GM12878 (cell line): ENCODE data around the gene DNHD1. TPM values are rescaled to one million over a fixed set of nuclear protein-coding genes. Genes with fewer than 3 reads are reported as not detected.

ENCODE experiments used
- ATAC-seq: fragments of 200-7000 bp; cut with Tn5 transposase; 3 replicates; pipeline ENCODE4 v1.9.1; 2020; ENCODE audit warnings: mild to moderate bottlenecking, moderate library complexity
- BruUV-seq: library from RNA; stranded (reverse); fragments of 400-500 nt; replicated peaks from 2 replicates; lab custom pipeline; 2021; lab: Mats Ljungman, UMichigan
- CTCF ChIA-PET: fragments of 300-600 bp; sonication (Branson Sonifier 250); formaldehyde crosslinking; extraction: SDS; loops from one replicate; lab custom pipeline; 2021; ENCODE audit warnings: inconsistent platforms; lab: Yijun Ruan, JAX
- POLR2A ChIA-PET: fragments of 350-600 bp; formaldehyde crosslinking; extraction: SDS; loops from one replicate; lab custom pipeline; 2021; ENCODE audit warnings: inconsistent platforms; lab: Charles Lee
- RAD21 ChIA-PET: fragments of 300-600 bp; sonication (Branson Sonifier 250); formaldehyde crosslinking; loops from one replicate; lab custom pipeline; 2023; ENCODE audit warnings: antibody characterized with exemption; ENCODE audit not compliant: unreplicated experiment; lab: Charles Lee
- SMC1A ChIA-PET: fragments of 300-600 bp; sonication (Branson Sonifier 250); formaldehyde crosslinking; loops from one replicate; lab custom pipeline; 2023; ENCODE audit not compliant: unreplicated experiment, uncharacterized antibody; lab: Charles Lee
- DNase-seq: peaks from one replicate; pipeline ENCODE4 v3.0.0-alpha.2; 2011; ENCODE audit warnings: low read depth, low spot score
- FAIRE-seq: peaks from 3 replicates; lab custom pipeline; 2011; peaks lifted over from hg19 to GRCh38; lab: Jason Lieb, UNC
- H2AFZ ChIP-seq: 2 replicates; pipeline ENCODE4 v1.6.0; 2011; ENCODE audit warnings: low read depth, low read length, control low read depth; ENCODE audit not compliant: control insufficient read depth
- H3K27ac ChIP-seq: 2 replicates; pipeline ENCODE4 v1.5.1; 2011; ENCODE audit warnings: control low read depth; ENCODE audit not compliant: control insufficient read depth, insufficient read depth
- H3K27me3 ChIP-seq, 2 experiments: replicated peaks in 1 of 2; 2 replicates each; pipeline versions ENCODE4 v1.6.0 to v1.6.1; 2011; ENCODE audit warnings: low read length in 1 of 2; ENCODE audit not compliant: control insufficient read depth in 2 of 2, insufficient read depth in 2 of 2
- H3K36me3 ChIP-seq, 2 experiments: 2 replicates each; pipeline ENCODE4 v1.5.1; 2011; ENCODE audit warnings: low read length in 1 of 2; ENCODE audit not compliant: control insufficient read depth in 2 of 2, insufficient read depth in 2 of 2
- H3K4me1 ChIP-seq: 2 replicates; pipeline ENCODE4 v1.6.1; 2011; ENCODE audit warnings: mild to moderate bottlenecking, low read length, moderate library complexity, mixed read lengths; ENCODE audit not compliant: control insufficient read depth, insufficient read depth
- H3K4me2 ChIP-seq: 2 replicates; pipeline ENCODE4 v1.6.0; 2011; ENCODE audit warnings: control low read depth; ENCODE audit not compliant: control insufficient read depth, insufficient read depth
- H3K4me3 ChIP-seq: fragments of 200-600 bp; sonication (generic); 2 replicates; pipeline ENCODE4 v1.5.1; 2016
- H3K79me2 ChIP-seq: 2 replicates; pipeline ENCODE4 v1.6.0; 2011; ENCODE audit warnings: low read length; ENCODE audit not compliant: control insufficient read depth, insufficient read depth
- H3K9ac ChIP-seq: 2 replicates; pipeline ENCODE4 v1.8.0; 2011; ENCODE audit warnings: low read length, control low read depth, mixed read lengths; ENCODE audit not compliant: control insufficient read depth, insufficient read depth
- H3K9me3 ChIP-seq: replicated peaks from 3 replicates; pipeline ENCODE4 v1.5.1; 2011; ENCODE audit warnings: mild to moderate bottlenecking, low read length; ENCODE audit not compliant: control insufficient read depth, insufficient read depth
- H4K20me1 ChIP-seq: 2 replicates; pipeline ENCODE4 v1.6.0; 2011; ENCODE audit not compliant: control insufficient read depth, insufficient read depth
- BCL11A ChIP-seq: IDR thresholded peaks from 2 replicates; pipeline ENCODE4 v1.6.1; 2011; ENCODE audit warnings: low read depth, low read length
- CTCF ChIP-seq, 3 experiments: IDR thresholded peaks in 2 of 3; conservative IDR thresholded peaks in 1 of 3; 2 replicates each; pipeline ENCODE4 v1.5.1; 2011; ENCODE audit warnings: low read depth in 3 of 3, low read length in 3 of 3, mild to moderate bottlenecking in 3 of 3, control low read depth in 2 of 3, moderate library complexity in 2 of 3, inconsistent platforms in 1 of 3, mixed read lengths in 1 of 3; ENCODE audit not compliant: control insufficient read depth in 2 of 3, insufficient read depth in 1 of 3; ENCODE audit errors: extremely low read depth in 1 of 3
- MEF2A ChIP-seq: IDR thresholded peaks from 2 replicates; pipeline ENCODE4 v1.6.1; 2011; ENCODE audit warnings: low read depth, mild to moderate bottlenecking, low read length, moderate library complexity; ENCODE audit not compliant: insufficient read depth
- MEF2B ChIP-seq: fragments of 450-650 bp; IDR thresholded peaks from 2 replicates; pipeline ENCODE4 v1.6.1; 2018; ENCODE audit warnings: mild to moderate bottlenecking, moderate library complexity; ENCODE audit not compliant: partially characterized antibody, poor library complexity, severe bottlenecking
- NFYA ChIP-seq: IDR thresholded peaks from 2 replicates; pipeline ENCODE4 v1.6.1; 2011; ENCODE audit warnings: low read depth, mild to moderate bottlenecking, low read length, improper control_type of control experiment, borderline replicate concordance
- PBX3 ChIP-seq: IDR thresholded peaks from 2 replicates; pipeline ENCODE4 v1.6.1; 2011; ENCODE audit warnings: mild to moderate bottlenecking, low read depth, low read length, moderate library complexity; ENCODE audit not compliant: insufficient replicate concordance
- STAT1 ChIP-seq: fragments of 450-650 bp; conservative IDR thresholded peaks from 2 replicates; pipeline ENCODE4 v1.6.1; 2014; ENCODE audit warnings: antibody characterized with exemption, mild to moderate bottlenecking
- USF2 ChIP-seq: IDR thresholded peaks from 2 replicates; pipeline ENCODE4 v1.6.1; 2011; ENCODE audit warnings: low read depth, low read length, improper control_type of control experiment, borderline replicate concordance
- ZBTB4 ChIP-seq: fragments of 450-650 bp; formaldehyde crosslinking; IDR thresholded peaks from 2 replicates; pipeline ENCODE4 v1.4.0; 2022; ENCODE audit warnings: mild to moderate bottlenecking, moderate library complexity
- ZBTB40 ChIP-seq: fragments of 450-650 bp; IDR thresholded peaks from 2 replicates; pipeline ENCODE4 v1.6.1; 2016; ENCODE audit warnings: mild to moderate bottlenecking, moderate library complexity, borderline replicate concordance
- WGBS: methylation state at CpG from one replicate; pipeline ENCODE4 v1.1.6; 2016; ENCODE audit warnings: low lambda C conversion rate; ENCODE audit not compliant: insufficient replicate concordance, insufficient coverage; ENCODE audit errors: missing lambda C conversion rate; 5-methylcytosine and 5-hydroxymethylcytosine counted together
- in situ Hi-C: fragments of 300-500 bp; cut with MboI; formaldehyde crosslinking; loops from 9 replicates; pipeline ENCODE4 v1.14.3; 2018; ENCODE audit warnings: mixed read lengths
- intact Hi-C: fragments of 100-400 bp; cut with micrococcal nuclease; formaldehyde crosslinking; loops from one replicate; pipeline ENCODE4 v1.14.2; 2022; ENCODE audit not compliant: unreplicated experiment
- polyA plus RNA-seq, 11 experiments: library from polyadenylated mRNA; depleted of rRNA in 4 of 11; unstranded in 6 of 11; stranded (reverse) in 5 of 11; fragments of >200 nt; fragmentation: Nextera tagmentation in 4 of 11; fragmentation: Illumina TruSeq in 1 of 11; extraction: Ambion mirVana in 4 of 11; extraction: Trizol in 1 of 11; gene quantifications; 1 replicate in 1 of 11; 2 replicates in 10 of 11; pipeline versions ENCODE4 v1.2.1 to v1.2.3, GENCODE V29; 2011 to 2016; ENCODE audit warnings: inconsistent platforms in 2 of 11, missing spikeins in 2 of 11, low read depth in 1 of 11
- total RNA-seq, 4 experiments: library from RNA; depleted of rRNA in 3 of 4; stranded (reverse); fragments of >200 nt in 3 of 4; fragmentation: Illumina TruSeq in 1 of 4; extraction: Trizol in 1 of 4; gene quantifications; 2 replicates each; pipeline versions ENCODE4 v1.2.1 to v1.2.3, GENCODE V29; 2013 to 2021

DNHD1 gene
- total and polyA plus RNA-seq, 10 of the 15 experiments (the other 5 are each of a cell fraction or from before 2014, with no cell fraction given), result 0.99 to 16.9 (median 8.6) TPM

GRCh38 chr11:6599449-6599848, 102.4 kb downstream of the DNHD1 start:
- Histone ChIP-seq H3K27me3 (no peaks in the 10 kb centered on the region), H3K79me2 (peaks cover 47% of the 10 kb centered on the region), H3K4me2 (peak overlapping the region; percentile 20; the same call in 1 of the 2 replicates), H3K27ac (no peak overlapping the region), H2AFZ (no peak overlapping the region), H3K4me1 (peaks cover 3% of the 10 kb centered on the region; the same call in 1 of the 2 replicates), H4K20me1 (no peaks in the 10 kb centered on the region; the same call in 1 of the 2 replicates), H3K36me3 (peaks cover 14 to 18% of the 10 kb centered on the region in 2 experiments), H3K9ac (no peak overlapping the region), H3K4me3 (no peak overlapping the region), H3K9me3 (no peaks in the 10 kb centered on the region)
- intact Hi-C loops (no loop called here), in situ Hi-C loops (no loop called here)
- RAD21 ChIA-PET, result interaction anchor here (0.9 to 1.0 kb wide), 2 partner anchors 20 to 32 kb away, joined by 3 to 4 read pairs; partner anchors contain the start of gene TPP1
- ATAC-seq (no peak), DNase-seq (no peak), FAIRE-seq (no peak)
- 94% methylated on average over 1 of the region's 1 CpG for WGBS
- no TSS peak for BruUV-seq
- CTCF ChIA-PET, result interaction anchor here (0.9 to 1.3 kb wide), 2 partner anchors 68 to 84 kb away, joined by 3 to 7 read pairs; partner anchors contain the start of gene MRPL17
- SMC1A ChIA-PET, result interaction anchor here (1.1 to 1.6 kb wide), 3 partner anchors 10 to 83 kb away, joined by 3 to 6 read pairs (median 3); partner anchors contain the start of gene TAF10
- POLR2A ChIA-PET, result interaction anchor here (1.5 kb wide), 1 partner anchor 18 kb away, joined by 3 read pairs; no protein-coding TSS in a partner anchor
- TF ChIP-seq MEF2A, result no peak
- TF ChIP-seq USF2, result no peak
- no peak for TF ChIP-seq STAT1
- no peak for TF ChIP-seq ZBTB4 (CRISPR knock-in tag)
- TF ChIP-seq NFYA, result no peak
- no peak for TF ChIP-seq BCL11A
- TF ChIP-seq ZBTB40, result no peak
- no peak for TF ChIP-seq CTCF (IDR thresholded peaks at IDR 0.05 in 2 of 3, conservative IDR thresholded peaks at IDR 0.05 in 1 of 3; ENCODE audit: control insufficient read depth in 2 of 3, extremely low read depth in 1 of 3, insufficient read depth in 1 of 3, low read depth in 3 of 3, low read length in 3 of 3)
- TF ChIP-seq PBX3, result no peak
- TF ChIP-seq MEF2B, result no peak
